NT2/D1 (cell line): ENCODE data around the gene CKLF.

ENCODE experiments used
- DNase-seq: peaks from one replicate; pipeline ENCODE4 v3.0.0-alpha.2; 2011; ENCODE audit warnings: low read depth, low spot score
- H3K27me3 ChIP-seq: 2 replicates; pipeline ENCODE4 v1.6.0; 2011; ENCODE audit warnings: mild to moderate bottlenecking; ENCODE audit not compliant: insufficient read length, insufficient read depth
- H3K36me3 ChIP-seq: 2 replicates; pipeline ENCODE4 v1.6.1; 2011; ENCODE audit warnings: mild to moderate bottlenecking, low read length, mixed read lengths; ENCODE audit not compliant: insufficient read depth, insufficient read length
- H3K4me1 ChIP-seq: 2 replicates; pipeline ENCODE4 v1.5.1; 2011; ENCODE audit not compliant: insufficient read depth, insufficient read length
- H3K4me3 ChIP-seq: 2 replicates; pipeline ENCODE4 v1.5.1; 2011; ENCODE audit warnings: low read depth; ENCODE audit not compliant: insufficient read length
- H3K9ac ChIP-seq: 2 replicates; pipeline ENCODE4 v1.6.0; 2011; ENCODE audit warnings: low read depth; ENCODE audit not compliant: insufficient read length
- H3K9me3 ChIP-seq: 2 replicates; pipeline ENCODE4 v1.5.1; 2011; ENCODE audit warnings: mild to moderate bottlenecking, low read length; ENCODE audit not compliant: insufficient read depth
- SUZ12 ChIP-seq: IDR thresholded peaks from 2 replicates; pipeline ENCODE4 v1.6.1; 2011; ENCODE audit not compliant: insufficient read length, insufficient read depth; ENCODE audit errors: extremely low read depth
- YY1 ChIP-seq: IDR thresholded peaks from 2 replicates; pipeline ENCODE4 v1.6.1; 2011; ENCODE audit not compliant: insufficient read length, insufficient read depth
- ZNF274 ChIP-seq: IDR thresholded peaks from 2 replicates; pipeline ENCODE4 v1.6.1; 2011; ENCODE audit warnings: mild to moderate bottlenecking, low read depth, low read length

CKLF gene

DNA sequence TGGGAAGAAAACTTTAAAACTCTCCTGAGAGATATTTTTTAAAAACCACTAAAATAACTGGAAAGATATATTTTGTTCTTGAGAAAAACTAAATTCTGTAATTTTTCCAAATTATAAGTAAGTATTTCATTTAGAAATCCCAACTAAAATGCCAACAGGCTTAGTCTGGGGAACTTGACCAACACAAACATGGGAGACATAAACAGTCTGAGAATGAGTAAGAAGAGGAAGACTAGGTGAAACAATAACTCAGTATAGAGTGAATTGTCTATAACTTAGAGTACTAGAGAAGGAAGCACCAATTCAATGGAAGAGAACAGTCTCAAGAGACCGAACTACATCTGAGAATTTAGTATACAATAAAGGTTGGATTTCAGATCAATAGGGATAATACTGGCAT, 16.8 kb downstream of the CKLF start:
- Histone ChIP-seq H3K36me3 (no peaks in the 10 kb centered on the region), H3K27me3 (peaks cover 35% of the 10 kb centered on the region), H3K4me1 (no peaks in the 10 kb centered on the region), H3K9ac (no peak overlapping the region), H3K9me3 (no peaks in the 10 kb centered on the region), H3K4me3 (no peak overlapping the region)
- no peak for TF ChIP-seq SUZ12
- no peak for TF ChIP-seq YY1
- no peak for TF ChIP-seq ZNF274
- no peak for DNase-seq

DNA sequence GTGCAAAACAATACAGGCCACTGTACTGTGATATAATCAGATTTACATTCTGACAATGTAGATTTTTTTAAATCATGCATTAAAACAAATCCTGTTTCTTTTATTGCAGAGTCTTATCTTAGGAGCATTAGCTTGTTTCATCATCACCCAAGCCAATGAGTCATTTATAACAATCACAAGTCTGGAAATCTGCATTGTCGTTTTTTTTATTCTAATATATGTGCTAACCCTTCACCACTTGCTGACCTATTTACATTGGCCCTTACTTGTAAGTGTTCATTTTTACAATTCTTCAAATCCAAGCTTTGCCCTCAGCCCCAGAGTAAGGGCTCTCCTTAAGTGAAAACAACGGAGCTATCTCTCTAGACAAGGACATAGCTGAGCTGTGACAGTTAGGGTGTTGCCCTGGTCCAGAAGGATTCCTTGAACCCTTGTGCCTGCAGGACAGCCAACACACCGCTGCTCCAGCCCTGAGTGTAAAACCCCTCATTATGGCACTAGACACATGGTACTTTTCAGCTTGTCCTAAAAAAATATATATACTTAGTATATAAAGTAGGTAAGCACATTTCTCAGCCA, 17.5 kb downstream of the CKLF start:
- TF ChIP-seq ZNF274, result no peak
- TF ChIP-seq SUZ12, result no peak
- TF ChIP-seq YY1, result no peak
- no peak for DNase-seq
- Histone ChIP-seq H3K4me1 (no peaks in the 10 kb centered on the region), H3K27me3 (peaks cover 32% of the 10 kb centered on the region), H3K36me3 (no peaks in the 10 kb centered on the region), H3K9ac (no peak overlapping the region), H3K9me3 (no peaks in the 10 kb centered on the region), H3K4me3 (no peak overlapping the region)

DNA sequence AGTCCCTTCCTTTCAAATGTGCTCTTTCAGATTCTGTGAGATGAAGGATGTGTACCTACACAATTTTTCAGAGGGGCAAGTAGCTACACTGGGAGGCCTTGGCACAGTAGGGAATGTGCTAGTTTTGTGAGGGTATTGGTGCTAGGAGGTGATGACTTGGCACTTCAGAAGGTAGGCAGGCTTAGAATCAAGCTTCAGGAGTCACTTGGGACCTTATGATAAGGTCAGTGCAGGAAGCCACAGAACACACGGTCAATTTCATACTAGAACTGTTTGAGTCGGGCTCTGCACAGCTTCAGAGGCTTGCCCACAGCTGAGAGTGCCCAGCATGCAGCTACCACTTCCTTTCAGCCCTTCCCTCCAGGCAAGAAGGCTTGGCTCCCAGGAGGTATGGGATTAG, 20.0 kb downstream of the CKLF start:
- Histone ChIP-seq H3K27me3 (peaks cover 8% of the 10 kb centered on the region), H3K9me3 (no peaks in the 10 kb centered on the region), H3K36me3 (no peaks in the 10 kb centered on the region), H3K4me3 (no peak overlapping the region), H3K9ac (no peak overlapping the region), H3K4me1 (no peaks in the 10 kb centered on the region)
- no peak for DNase-seq
- TF ChIP-seq SUZ12 (no peak), ZNF274 (no peak), YY1 (no peak)

DNA sequence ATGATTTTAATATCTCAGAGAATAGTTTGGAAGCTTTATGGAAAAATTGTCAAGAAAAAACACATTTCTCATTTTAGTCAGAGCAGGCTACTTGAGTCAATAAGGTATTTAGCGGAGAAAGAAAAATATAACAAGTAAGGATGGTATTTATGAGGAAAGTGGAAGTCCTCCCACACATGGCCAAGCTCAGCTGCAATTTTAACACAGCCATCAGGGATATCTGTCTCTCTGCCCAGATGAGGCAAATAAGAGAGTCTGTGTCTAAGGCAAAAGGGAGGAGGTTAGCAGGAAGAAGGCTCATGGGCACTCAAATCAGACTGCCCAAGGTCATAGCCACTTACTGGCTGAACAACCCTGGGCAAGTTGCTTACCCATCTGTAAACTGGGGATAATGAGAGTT, 21.7 kb downstream of the CKLF start:
- Histone ChIP-seq H3K27me3 (peaks cover 3% of the 10 kb centered on the region), H3K4me1 (peaks cover 2% of the 10 kb centered on the region), H3K4me3 (no peak overlapping the region), H3K9me3 (no peaks in the 10 kb centered on the region), H3K9ac (no peak overlapping the region), H3K36me3 (no peaks in the 10 kb centered on the region)
- TF ChIP-seq YY1 (no peak), SUZ12 (no peak), ZNF274 (no peak)
- no peak for DNase-seq

DNA sequence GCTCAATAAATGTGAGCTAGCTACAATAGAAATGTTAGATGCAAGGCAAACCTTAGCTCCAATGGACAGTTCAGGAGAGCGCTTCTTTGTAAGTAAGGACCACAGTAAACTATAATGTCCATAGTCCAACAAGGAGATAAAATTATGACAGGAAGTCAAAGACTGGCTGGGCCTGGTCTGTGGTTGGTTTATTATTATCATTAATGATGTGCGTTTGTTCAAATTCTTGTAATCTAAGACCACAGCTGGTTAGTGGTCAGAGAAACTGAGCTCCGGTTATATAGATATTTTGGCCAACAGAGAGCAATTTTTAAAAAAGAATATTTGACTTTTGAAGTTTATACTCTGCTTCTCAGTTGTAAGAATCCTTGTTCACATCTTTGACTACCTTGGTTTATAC, 22.2 kb downstream of the CKLF start:
- H3K9me3 ChIP-seq, result no peaks in the 10 kb centered on the region
- no peaks in the 10 kb centered on the region for H3K36me3 ChIP-seq
- no peak overlapping the region for H3K4me3 ChIP-seq
- DNase-seq, result no peak
- TF ChIP-seq YY1, result no peak
- no peak for TF ChIP-seq ZNF274
- no peak for TF ChIP-seq SUZ12
- H3K27me3 ChIP-seq, result peaks cover 3% of the 10 kb centered on the region
- H3K4me1 ChIP-seq, result peaks cover 2% of the 10 kb centered on the region
- H3K9ac ChIP-seq, result no peak overlapping the region

DNA sequence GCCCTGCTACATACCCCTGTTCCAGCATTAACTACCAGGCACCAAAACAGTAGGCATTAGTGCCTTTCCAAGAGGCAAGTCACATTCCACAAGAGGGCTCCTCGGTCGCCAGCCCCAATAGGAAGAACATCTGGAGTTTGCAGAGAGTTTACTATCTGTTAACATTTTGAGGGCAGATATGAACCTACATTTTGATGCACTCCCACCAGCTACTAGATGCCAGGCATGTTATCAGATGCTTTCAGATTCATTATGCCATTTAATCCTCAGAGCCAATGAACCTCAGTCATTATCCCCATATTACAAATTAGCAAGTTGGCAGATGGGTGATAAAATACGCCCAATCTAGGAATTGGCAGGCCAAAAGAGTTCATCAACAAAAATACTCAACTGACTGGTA, 22.7 kb downstream of the CKLF start:
- TF ChIP-seq YY1, result no peak
- TF ChIP-seq ZNF274, result no peak
- no peak for TF ChIP-seq SUZ12
- H3K4me3 ChIP-seq, result no peak overlapping the region
- H3K27me3 ChIP-seq, result peaks cover 3% of the 10 kb centered on the region
- peaks cover 5% of the 10 kb centered on the region for H3K4me1 ChIP-seq
- H3K9ac ChIP-seq, result no peak overlapping the region
- no peak for DNase-seq
- no peaks in the 10 kb centered on the region for H3K36me3 ChIP-seq
- no peaks in the 10 kb centered on the region for H3K9me3 ChIP-seq

DNA sequence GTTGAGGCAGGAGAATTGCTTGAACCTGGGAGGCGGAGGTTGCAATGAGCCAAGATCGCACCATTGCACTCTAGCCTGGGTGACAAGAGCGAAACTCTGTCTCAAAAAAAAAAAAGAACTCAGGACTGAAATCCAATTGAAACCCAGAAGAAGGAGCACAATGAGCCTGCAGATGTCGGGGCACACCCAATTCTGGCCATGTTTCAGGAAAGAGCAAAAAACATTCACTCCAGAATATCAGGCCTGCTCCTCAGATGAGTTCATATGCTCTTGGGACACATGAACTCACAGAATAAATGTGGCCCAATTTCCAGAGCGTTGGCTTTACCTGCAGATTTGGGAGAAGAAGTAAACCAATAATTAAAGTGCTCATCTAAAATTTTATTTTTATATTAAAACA, 23.9 kb downstream of the CKLF start:
- Histone ChIP-seq H3K27me3 (peaks cover 3% of the 10 kb centered on the region), H3K4me3 (no peak overlapping the region), H3K36me3 (no peaks in the 10 kb centered on the region), H3K9ac (no peak overlapping the region), H3K4me1 (peaks cover 10% of the 10 kb centered on the region), H3K9me3 (no peaks in the 10 kb centered on the region)
- no peak for TF ChIP-seq SUZ12
- no peak for TF ChIP-seq ZNF274
- TF ChIP-seq YY1, result no peak
- no peak for DNase-seq
